GM21367 (cell line): ENCODE data around the gene FAN1.
"Not testable (repeated sequence)": the region's sequence is repeated elsewhere in the genome, so short reads cannot be mapped to it uniquely, and the experiment has no call there.

Source experiments
- ATAC-seq: cut with Tn5 transposase; IDR thresholded peaks from one replicate; pipeline ENCODE4 v1.9.1; 2021; ENCODE audit not compliant: unreplicated experiment

The FAN1 gene

DNA sequence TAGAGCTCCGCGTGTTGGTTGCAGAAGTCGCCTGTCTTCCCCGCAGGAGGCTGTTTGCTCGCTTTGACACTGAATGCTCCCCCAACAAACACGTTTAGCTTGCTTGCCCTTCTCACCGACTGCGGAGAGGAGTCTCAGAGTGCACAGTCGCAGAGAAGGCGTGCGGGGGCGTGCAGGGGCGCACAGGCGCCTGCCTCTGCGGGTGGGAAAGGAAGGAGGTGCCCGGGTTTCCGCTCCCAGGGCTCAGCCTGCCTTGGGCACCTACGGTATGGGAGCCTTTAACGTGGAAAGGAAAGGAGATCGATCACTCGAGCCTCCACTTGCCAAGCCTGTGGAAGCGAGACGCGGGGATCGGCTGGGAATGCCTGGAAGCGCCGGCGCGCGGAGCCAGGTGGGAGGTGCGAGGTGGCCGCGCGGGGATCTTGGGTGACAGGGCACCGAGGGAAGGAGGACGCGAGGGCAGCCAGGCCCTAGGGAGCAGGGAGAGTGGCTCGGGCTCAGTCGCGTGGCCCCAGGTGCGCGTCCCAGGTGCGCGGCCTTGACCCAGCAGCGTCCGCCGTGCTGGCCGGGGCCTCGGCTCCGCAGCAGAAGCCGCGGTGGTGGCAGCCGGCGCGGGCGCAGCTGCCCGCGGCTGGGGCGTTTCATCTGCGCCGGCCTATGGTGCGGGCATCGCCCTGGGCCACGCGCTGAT, at the start of gene FAN1:
Gene FAN1, plus strand, starts transcription at position 419 of the 691 bp plus-strand sequence. CDS start 749 bp downstream, outside the sequence.
- peak; percentile 91 for ATAC-seq

DNA sequence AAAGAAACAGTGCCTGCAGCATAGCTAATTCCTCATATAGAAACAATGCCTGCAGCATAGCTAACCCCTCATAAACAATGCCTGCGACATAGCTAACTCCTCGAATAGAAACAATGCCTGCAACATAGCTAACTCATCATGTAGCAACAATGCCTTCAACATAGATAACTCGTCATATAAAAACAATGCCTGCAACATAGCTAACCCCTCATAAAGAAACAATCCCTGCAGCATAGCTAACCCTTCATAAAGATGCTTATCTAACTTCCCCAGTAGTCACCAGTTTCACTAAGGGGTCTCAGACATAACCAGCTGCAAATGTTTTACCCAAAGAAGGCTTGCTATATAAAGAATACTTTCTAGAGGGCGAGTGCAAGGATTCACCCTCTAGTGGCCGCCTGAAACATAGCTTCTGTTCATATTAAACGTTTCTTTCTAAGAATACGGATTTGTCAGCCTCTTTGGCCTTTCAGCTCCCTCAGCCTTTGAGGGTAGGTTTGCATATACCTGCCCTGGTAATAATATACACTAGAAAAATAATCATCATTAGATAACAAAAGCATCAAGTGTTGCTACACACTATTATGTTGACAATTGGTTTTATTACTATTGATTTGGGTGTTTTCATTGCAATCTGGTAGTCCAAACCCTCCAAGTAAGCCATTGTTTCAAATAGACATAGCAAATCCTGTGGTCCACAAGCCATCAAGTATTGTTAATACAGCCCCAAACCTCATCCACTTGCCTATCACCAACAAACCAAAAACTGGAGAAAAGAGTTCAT, 44.4 kb upstream of the FAN1 start:
- no peak for ATAC-seq

DNA sequence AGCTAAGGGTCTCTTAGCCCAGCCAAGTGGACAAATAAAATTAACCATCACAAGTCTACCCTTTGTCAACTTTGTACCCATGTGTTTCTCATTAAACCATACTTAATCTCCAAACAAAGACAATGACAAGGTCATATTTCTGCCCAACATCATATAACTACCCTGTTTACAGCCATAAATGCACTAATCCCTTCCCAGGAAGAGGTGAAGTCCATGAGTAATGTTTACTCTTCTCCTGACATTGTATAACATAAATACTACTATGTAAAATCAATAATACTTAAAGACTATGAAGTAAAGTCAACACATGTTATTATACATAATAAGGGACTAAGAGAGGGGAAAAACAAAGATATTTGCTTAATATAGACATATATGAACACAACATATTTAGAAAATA, 38.5 kb upstream of the FAN1 start:
- ATAC-seq = no peak

DNA sequence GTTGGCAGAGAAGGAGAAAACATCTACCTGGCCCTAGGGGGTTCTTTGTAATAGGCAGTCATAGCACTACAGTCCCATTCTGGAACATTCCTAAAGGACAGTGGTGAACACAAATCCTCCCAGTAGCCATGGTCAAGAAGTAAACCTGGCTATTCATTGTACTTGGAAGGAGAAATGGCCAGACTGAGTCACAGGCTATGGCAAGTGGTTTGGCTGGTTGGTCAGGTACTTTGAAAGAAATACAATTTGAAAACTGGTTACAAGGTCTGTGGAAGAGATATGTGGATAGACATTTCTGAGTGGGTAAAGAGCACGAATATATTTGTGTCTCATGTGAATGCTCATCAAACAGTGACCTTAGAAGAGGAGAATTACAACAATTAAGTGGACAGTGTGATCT, 33.0 kb upstream of the FAN1 start:
- ATAC-seq = no peak

DNA sequence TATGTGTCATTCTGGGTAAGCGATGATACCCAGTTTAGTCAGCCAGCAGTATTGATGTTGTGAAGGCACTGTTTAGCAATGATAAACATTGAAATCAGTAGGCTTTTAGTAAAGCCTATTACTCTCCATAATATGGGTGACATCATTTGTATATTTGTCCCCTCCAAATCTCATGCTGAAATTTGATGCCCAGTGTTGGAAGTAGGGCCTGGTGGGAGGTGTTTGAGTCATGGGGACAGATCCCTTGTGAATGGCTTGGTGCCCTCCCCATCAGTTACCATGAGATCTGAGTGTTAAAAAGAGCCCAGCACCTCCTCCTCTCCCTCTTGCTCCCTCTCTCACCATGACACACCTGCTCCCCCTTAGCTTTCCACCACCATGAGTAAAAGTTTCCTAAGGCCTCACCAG, 31.4 kb upstream of the FAN1 start:
- ATAC-seq = no peak

DNA sequence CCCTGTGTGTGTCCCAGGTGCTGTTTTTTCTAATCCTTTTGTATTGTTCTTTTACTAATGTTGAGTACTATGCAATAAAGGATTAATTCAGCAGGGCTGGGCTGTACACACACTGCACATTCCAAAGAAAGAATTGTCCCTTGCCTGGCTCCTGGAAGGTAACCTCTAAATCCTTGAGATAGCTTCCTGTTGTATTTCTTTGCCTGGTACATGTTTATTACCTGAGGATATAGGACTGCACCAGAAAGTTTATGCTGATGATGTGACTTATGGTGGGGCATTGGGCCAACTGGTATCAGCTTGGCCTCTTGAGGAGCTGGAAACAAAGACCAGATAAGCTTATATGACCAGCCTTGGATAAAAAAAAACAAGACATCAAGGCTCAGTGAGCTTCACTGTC, 26.6 kb upstream of the FAN1 start:
- no peak for ATAC-seq

DNA sequence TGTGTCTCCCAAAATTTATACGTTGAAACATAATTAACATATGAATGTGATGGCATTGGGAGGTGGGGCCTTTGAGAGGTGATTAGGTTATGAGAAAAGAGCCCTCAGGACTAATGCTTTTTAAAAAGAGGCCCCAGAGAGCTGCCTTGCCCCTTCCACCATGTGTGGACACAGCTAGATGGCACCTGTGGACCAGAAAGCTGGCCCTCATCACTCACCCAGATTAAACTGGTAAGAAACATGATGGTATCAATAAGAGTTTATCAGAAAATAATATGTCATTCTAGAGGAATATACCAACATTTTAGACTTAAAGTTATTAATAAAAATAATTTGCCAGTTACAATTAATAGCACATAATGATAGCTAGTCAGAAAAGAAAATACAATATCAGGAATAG, 25.2 kb upstream of the FAN1 start:
- ATAC-seq = no peak

DNA sequence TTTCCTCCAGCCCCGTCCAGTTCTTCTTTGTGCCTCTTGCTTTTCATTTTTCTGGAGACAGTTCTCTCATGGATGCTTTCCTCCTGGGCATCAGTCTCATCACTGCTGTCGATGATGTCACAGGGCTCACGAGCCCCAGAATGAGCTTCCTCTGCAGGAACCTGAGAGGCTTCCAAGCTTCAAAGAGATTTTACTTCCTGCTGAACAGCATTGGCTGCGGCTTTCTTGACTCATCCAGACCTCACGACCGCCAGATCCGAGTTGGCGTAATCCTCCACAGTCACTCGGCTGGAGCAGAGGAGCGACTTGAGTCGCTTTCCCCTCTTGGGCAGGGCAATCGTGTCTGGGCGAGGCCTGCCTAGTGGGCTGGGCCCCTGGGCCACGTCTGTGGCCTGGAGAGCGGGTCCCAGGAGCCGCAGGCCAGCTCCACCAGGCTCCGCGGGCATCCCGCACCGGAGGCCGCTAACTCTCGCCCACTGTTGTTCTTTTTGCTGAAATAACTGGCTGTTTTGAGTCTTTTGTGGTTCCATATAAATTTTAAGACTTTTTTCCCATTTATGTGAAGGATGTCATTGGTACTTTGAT, 20.8 kb upstream of the FAN1 start:
- no peak for ATAC-seq

DNA sequence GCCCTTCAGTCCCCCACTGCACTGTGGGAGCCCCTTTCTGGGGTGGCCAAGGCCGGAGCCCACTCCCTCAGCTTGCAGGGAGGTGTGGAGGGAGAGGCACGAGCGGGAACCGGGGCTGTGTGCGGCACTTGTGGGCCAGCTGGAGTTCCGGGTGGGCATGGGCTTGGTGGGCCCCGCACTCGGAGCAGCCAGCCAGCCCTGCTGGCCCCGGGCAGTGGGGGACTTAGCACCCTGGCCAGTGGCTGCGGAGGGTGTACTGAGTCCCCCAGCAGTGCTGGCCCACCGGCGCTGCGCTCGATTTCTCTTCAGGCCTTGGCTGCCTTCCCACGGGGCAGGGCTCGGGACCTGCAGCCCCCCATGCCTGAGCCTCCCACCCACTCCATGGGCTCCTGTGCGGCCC, 20.0 kb upstream of the FAN1 start:
- ATAC-seq = not testable (repeated sequence)

DNA sequence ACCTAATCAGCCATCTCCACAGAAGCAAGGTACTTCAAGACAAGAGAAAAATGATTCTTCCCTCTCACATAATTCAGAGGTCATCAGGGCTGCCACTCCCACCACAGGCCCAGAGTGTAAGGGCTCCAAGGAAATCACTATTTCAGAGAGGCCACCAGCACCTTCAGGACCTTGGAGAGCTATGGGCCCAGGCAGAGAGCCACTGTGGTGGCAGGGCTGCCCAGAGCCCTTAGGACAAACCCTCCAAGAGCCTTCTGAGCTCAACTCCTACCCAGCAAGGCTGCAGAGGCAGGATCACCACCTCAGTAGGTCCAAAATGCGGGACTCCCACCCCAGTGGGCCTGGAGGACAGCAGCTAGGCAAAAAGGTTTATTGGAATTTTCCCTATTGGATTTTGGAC, 17.9 kb upstream of the FAN1 start:
- no peak for ATAC-seq

DNA sequence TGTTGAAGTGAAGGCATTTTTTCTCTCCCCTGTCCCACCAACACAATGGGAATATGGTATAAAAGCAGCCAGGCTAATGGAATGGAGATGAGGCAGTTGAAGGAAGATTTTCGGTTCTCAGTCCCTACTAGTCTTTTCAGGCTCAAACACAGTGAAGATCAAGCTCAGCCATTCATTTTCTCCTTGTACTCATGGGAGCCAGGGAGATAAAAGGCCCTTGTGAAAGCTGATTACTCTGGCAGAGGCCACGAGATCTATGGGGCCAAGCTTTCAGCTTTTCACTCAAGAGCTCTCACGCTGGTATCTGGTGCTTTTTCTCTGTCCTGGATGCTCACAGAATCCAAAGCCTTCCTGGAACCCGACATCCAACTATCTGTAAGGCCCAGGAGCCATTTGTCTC, 14.5 kb upstream of the FAN1 start:
- ATAC-seq = no peak

DNA sequence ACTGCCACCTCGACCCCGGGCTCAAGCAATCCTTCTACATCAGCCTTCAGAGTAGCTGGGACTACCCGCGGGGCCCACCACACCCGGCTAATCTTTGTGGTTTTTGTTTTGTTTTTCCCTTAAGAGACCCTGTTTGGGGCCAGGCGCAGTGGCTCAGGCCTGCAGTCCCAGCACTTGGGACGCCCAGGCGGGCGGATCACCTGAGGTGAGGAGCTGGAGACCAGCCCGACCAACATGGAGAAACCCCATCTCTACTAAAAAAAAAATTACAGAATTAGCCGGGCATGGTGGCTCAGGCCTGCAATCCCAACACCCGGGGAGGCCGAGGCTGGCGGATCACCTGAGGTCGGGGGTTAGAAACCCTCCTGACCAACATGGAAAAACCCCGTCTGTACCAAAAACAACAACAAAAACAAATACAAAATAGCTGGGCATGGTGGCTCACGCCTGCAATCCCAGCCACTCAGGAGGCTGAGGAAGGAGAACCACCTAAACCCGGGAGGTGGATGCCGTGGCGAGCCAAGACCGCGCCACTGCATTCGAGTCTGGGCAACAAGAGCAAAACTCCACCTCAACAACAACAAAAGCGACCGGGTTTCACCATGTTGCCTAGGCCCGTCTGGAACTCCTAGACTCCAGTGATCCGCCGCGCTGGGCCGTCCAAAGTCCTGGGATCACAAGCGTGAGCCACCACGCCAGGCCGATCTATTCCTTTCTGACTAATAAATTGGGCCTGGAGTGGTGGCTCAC, 8.1 kb upstream of the FAN1 start:
- ATAC-seq = no peak

DNA sequence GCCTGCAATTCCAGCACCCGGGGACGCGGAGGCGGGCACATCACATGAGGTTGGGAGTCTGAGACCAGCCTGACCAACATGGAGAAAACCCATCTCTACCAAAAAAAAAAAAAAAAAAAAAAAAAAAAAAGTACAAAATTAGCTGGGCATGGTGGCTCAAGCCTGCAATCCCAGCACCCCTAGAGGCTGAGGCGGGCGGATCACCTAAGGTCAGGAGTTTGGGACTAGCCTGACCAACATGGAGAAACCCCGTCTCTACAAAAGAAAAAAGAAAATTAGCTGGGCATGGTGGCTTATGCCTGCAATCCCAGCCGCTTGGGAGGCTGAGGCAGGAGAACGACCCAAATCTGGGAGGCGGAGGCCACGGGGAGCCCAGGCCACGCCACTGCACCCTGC, 7.5 kb upstream of the FAN1 start:
- no peak for ATAC-seq

DNA sequence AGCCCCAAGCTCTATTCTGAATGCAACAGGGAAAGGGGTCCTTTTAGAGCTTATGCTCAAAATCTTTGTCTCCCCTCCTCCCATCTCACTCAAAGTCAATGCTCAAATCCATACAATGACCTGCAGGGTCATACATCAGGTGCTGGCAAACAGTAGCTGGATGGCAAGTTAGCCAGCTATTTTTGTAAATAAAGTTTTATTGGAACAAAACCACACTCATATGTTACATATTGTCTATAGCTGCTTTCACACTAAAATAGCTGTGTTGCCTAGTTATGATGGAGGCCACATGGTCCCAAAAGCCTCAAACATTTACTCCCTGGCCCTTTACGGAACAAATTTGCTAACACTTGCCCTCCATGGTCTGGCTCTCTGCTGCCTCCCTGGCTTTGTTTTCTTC, 1.8 kb upstream of the FAN1 start:
- no peak for ATAC-seq

DNA sequence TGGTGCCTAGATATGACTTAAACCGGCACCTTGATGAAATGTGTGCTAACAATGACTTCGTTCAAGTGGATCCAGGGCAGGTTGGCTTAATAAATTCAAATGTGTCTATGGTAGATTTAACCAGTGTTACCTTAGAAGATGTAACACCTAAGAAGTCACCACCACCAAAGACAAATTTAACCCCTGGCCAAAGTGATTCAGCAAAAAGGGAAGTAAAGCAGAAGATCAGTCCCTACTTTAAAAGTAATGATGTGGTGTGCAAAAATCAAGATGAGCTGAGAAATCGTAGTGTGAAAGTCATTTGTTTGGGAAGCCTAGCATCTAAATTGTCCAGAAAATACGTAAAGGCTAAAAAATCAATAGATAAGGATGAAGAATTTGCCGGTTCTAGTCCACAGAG, 1.1 kb downstream of the FAN1 start:
- ATAC-seq = no peak

DNA sequence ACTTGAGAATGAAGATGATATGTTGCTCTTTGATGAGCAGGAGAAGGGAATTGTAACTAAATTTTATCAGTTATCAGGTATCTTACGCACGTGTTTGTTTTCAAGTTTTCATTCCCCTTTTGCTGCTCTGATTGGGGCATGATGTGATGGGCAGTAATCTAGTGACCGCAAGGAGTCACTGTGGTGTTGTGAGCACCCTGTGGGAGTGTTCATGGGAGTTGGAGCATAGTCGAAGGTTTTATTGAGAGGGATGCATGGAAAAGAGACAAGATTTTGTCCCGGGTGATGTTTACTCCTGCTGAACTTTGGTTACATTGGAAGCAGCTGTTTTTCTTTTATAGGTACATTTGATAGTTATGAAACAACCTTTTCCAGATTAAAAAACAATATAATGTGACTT, 2.1 kb downstream of the FAN1 start:
- no peak for ATAC-seq

DNA sequence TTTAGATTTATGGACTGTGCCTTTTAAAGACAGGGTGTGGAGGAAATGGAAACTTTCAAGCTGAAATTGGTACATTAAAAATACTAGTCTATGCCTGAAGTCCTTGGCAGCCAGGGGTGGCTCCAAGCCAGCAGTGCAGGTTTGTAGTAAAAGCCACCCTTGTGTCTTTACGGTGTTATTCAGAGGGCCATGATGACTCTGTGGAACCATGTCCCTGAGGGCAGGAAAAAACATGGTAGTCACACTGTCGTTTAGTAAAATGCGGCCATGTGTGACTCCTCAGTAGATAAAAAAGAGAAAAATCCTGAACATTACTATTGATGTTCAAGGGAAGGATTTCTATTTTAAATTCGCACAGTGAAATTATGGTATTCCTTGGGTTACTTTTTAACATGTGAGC, 2.7 kb downstream of the FAN1 start:
- ATAC-seq = no peak

DNA sequence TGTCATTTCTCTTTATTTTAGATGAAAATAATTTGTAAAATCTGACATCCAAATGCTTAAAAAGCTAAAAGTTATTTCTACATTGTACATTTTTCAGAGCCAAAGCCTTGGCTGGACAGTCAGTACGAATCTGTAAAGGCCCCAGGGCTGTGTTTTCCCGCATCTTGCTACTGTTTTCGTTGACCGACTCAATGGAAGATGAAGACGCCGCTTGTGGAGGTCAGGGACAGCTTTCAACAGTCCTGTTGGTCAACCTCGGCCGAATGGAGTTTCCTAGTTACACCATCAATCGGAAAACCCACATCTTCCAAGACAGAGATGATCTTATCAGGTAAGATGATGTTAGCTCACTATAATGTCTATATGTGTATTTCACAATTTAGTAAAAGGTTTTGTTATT, 10.0 kb downstream of the FAN1 start:
- no peak for ATAC-seq

DNA sequence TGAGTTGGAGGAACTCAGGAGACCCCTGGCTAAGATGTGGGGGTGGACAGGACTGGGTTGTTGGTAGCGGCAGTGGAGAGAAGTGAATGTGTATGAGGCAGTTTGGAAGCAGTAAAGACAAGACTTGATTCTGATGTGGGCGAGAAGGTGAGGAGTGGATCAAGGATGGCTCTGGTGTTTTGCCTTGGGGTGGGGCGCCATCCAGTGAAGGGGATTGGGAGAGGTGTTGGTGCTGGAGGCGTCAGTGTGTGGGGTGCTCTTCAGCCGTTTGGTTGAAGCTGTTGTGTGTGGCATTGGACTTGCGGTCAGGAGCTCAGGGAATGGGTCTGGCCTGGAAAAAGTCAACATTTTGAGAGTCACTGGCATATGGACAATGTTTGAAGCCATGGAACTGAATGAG, 13.3 kb downstream of the FAN1 start:
- no peak for ATAC-seq

DNA sequence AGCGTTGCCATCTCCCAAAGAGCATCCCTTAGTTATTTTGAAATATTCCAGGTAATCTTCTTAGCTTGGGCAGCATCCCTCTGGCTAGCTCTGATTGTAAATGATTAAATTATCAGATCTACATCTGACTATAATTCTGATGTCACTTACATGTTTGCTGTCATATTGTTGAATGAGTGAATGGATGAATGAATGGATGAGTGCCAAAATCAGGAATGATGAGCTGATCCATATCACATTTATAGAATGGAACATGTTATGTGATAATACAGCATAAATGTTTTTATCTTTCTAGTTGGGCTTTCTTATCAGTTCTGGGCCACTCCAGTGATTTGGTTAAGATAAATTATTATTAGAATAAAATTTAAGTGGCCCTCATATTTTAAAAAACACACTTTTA, 14.0 kb downstream of the FAN1 start:
- no peak for ATAC-seq

DNA sequence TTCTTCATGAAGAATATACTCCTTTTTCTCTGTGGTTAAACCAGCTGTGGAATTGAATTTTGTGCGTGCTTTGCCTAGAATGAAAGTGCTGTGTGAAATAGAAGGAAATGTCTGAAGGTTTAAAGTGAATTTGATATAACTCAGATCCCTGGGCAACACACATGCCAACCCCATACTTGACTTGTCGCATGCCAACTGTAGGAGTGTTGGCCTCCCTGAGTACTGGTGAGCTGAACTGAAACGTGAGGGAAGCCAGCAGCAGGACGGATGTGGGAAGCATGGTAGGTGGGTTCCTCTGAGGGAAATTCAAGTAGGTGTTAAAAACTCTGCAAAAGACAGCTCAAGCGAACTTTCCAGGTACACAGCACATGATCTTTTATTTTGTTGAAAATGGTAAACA, 14.7 kb downstream of the FAN1 start:
- no peak for ATAC-seq
